Measurements from ENCODE around the gene CAMTA1.

CAMTA1 gene

GRCh38 chr1:7549277-7550161 lies 764.3 kb downstream of the CAMTA1 start:
- no peaks in the 10 kb centered on the region for H4K20me1 ChIP-seq (ENCODE audit: insufficient read depth, low read length)
- H3K36me3 ChIP-seq (ENCODE audit: insufficient read depth, low read length) = no peaks in the 10 kb centered on the region
- no peak overlapping the region for H3K4me2 ChIP-seq (ENCODE audit: insufficient read depth, low read length)
- peak; percentile 60; the same call in 2 of the 3 replicates for ATAC-seq (ENCODE audit: insufficient read depth, low read depth)
- peaks cover 5% of the 10 kb centered on the region; the same call in 1 of the 2 replicates for H3K4me1 ChIP-seq (ENCODE audit: insufficient read depth, low read length)
- H3K27ac ChIP-seq (ENCODE audit: low read length) = no peak overlapping the region
- no peak for TF ChIP-seq EZH2 (IDR thresholded peaks at IDR 0.05; ENCODE audit: borderline replicate concordance, low read depth, low read length, severe bottlenecking)
- TF ChIP-seq CTCF (IDR thresholded peaks at IDR 0.05; ENCODE audit: borderline replicate concordance, extremely low read depth, low read length, poor library complexity, severe bottlenecking) = no peak
- H3K9me3 ChIP-seq (ENCODE audit: insufficient read depth, low read length, severe bottlenecking) = no peaks in the 10 kb centered on the region
- no peaks in the 10 kb centered on the region for H3K79me2 ChIP-seq (ENCODE audit: insufficient read depth, low read length)
- H3K27me3 ChIP-seq (ENCODE audit: insufficient read depth, low read length, poor library complexity) = no peaks in the 10 kb centered on the region
- DNase-seq = peak; percentile 15
- H3K4me3 ChIP-seq (ENCODE audit: low read depth in 1 of 2, low read length in 2 of 2) = no peak overlapping the region
- H3K9ac ChIP-seq (ENCODE audit: low read depth, low read length) = no peak overlapping the region
- no peak overlapping the region for H2AFZ ChIP-seq (ENCODE audit: low read depth, low read length)

GRCh38 chr1:7550261-7550865 lies 765.1 kb downstream of the CAMTA1 start:
- Histone ChIP-seq H2AFZ (ENCODE audit: low read depth, low read length) (no peak overlapping the region), H3K79me2 (ENCODE audit: insufficient read depth, low read length) (no peaks in the 10 kb centered on the region), H3K9ac (ENCODE audit: low read depth, low read length) (no peak overlapping the region), H3K27ac (ENCODE audit: low read length) (no peak overlapping the region), H4K20me1 (ENCODE audit: insufficient read depth, low read length) (no peaks in the 10 kb centered on the region), H3K9me3 (ENCODE audit: insufficient read depth, low read length, severe bottlenecking) (no peaks in the 10 kb centered on the region), H3K4me1 (ENCODE audit: insufficient read depth, low read length) (peaks cover 5% of the 10 kb centered on the region; the same call in 1 of the 2 replicates), H3K27me3 (ENCODE audit: insufficient read depth, low read length, poor library complexity) (peaks cover 3% of the 10 kb centered on the region), H3K36me3 (ENCODE audit: insufficient read depth, low read length) (no peaks in the 10 kb centered on the region), H3K4me3 (ENCODE audit: low read depth in 1 of 2, low read length in 2 of 2) (no peak overlapping the region), H3K4me2 (ENCODE audit: insufficient read depth, low read length) (no peak overlapping the region)
- ATAC-seq (ENCODE audit: insufficient read depth, low read depth) (no peak), DNase-seq (no peak)
- TF ChIP-seq EZH2 (IDR thresholded peaks at IDR 0.05; ENCODE audit: borderline replicate concordance, low read depth, low read length, severe bottlenecking) = no peak
- no peak for TF ChIP-seq CTCF (IDR thresholded peaks at IDR 0.05; ENCODE audit: borderline replicate concordance, extremely low read depth, low read length, poor library complexity, severe bottlenecking)

GRCh38 chr1:7550981-7551380 lies 765.7 kb downstream of the CAMTA1 start:
- no peaks in the 10 kb centered on the region for H3K36me3 ChIP-seq (ENCODE audit: insufficient read depth, low read length)
- H3K9me3 ChIP-seq (ENCODE audit: insufficient read depth, low read length, severe bottlenecking) = no peaks in the 10 kb centered on the region
- DNase-seq = no peak
- no peak for TF ChIP-seq EZH2 (IDR thresholded peaks at IDR 0.05; ENCODE audit: borderline replicate concordance, low read depth, low read length, severe bottlenecking)
- TF ChIP-seq CTCF (IDR thresholded peaks at IDR 0.05; ENCODE audit: borderline replicate concordance, extremely low read depth, low read length, poor library complexity, severe bottlenecking) = no peak
- no peak for ATAC-seq (ENCODE audit: insufficient read depth, low read depth)
- H3K4me2 ChIP-seq (ENCODE audit: insufficient read depth, low read length) = no peak overlapping the region
- H3K27ac ChIP-seq (ENCODE audit: low read length) = no peak overlapping the region
- peaks cover 5% of the 10 kb centered on the region; the same call in 1 of the 2 replicates for H3K4me1 ChIP-seq (ENCODE audit: insufficient read depth, low read length)
- H3K79me2 ChIP-seq (ENCODE audit: insufficient read depth, low read length) = no peaks in the 10 kb centered on the region
- H2AFZ ChIP-seq (ENCODE audit: low read depth, low read length) = no peak overlapping the region
- H4K20me1 ChIP-seq (ENCODE audit: insufficient read depth, low read length) = no peaks in the 10 kb centered on the region
- H3K9ac ChIP-seq (ENCODE audit: low read depth, low read length) = no peak overlapping the region
- no peak overlapping the region for H3K4me3 ChIP-seq (ENCODE audit: low read depth in 1 of 2, low read length in 2 of 2)
- H3K27me3 ChIP-seq (ENCODE audit: insufficient read depth, low read length, poor library complexity) = peaks cover 4% of the 10 kb centered on the region

Data from DND-41 (cell line).